Breast epithelium (tissue), 4 donors: ENCODE data around the gene PNKD. TPM values are rescaled to one million over a fixed set of nuclear protein-coding genes. Genes with fewer than 3 reads are reported as not detected.

Source experiments
- DNase-seq, 2 donors: peaks; one replicate each; pipeline ENCODE4 v3.0.0-alpha.2; 2019; ENCODE audit warnings: low spot score in 2 of 2
- H3K27ac ChIP-seq, 2 donors: fragments of 200-600 bp; sonication (generic) in 1 of 2; one replicate each; pipeline ENCODE4 v1.5.1; 2016 to 2019; ENCODE audit warnings: mild to moderate bottlenecking in 1 of 2
- H3K27me3 ChIP-seq, 2 donors: fragments of 200-600 bp; sonication (generic) in 1 of 2; one replicate each; pipeline versions ENCODE4 v1.5.1 to v1.6.0; 2017 to 2019; ENCODE audit warnings: control low read depth in 1 of 2, mild to moderate bottlenecking in 1 of 2
- H3K36me3 ChIP-seq: fragments of 200-600 bp; one replicate; pipeline ENCODE4 v1.5.1; 2019
- H3K4me1 ChIP-seq, 2 donors: fragments of 200-600 bp; sonication (generic); one replicate each; pipeline ENCODE4 v1.5.1; 2016 to 2019; ENCODE audit warnings: control low read depth in 1 of 2
- H3K4me3 ChIP-seq, 3 donors: fragments of 200-600 bp; sonication (generic); 1 replicate in 2 of 3; 2 replicates in 1 of 3; pipeline ENCODE4 v1.5.1; 2016 to 2019; ENCODE audit warnings: mild to moderate bottlenecking in 3 of 3, moderate library complexity in 2 of 3
- H3K9me3 ChIP-seq, 2 donors: fragments of 200-600 bp; sonication (generic) in 1 of 2; one replicate each; pipeline ENCODE4 v1.5.1; 2016 to 2019; ENCODE audit warnings: control low read depth in 1 of 2
- CTCF ChIP-seq, 3 donors: fragments of 450-650 bp; IDR thresholded peaks; one replicate each; pipeline ENCODE4 v1.5.1; 2016 to 2017; ENCODE audit warnings: antibody characterized with exemption in 3 of 3, mild to moderate bottlenecking in 3 of 3, moderate library complexity in 3 of 3
- POLR2A ChIP-seq: fragments of 450-650 bp; IDR thresholded peaks from one replicate; pipeline ENCODE4 v1.6.1; 2016; ENCODE audit warnings: antibody characterized with exemption, mild to moderate bottlenecking, moderate library complexity
- POLR2AphosphoS5 ChIP-seq, 3 donors: sonication (generic); formaldehyde crosslinking; IDR thresholded peaks; one replicate each; pipeline ENCODE4 v1.6.1; 2017; ENCODE audit warnings: antibody characterized with exemption in 3 of 3
- intact Hi-C: fragments of 100-400 bp; cut with DNase I; formaldehyde crosslinking; loops from one replicate; pipeline ENCODE4 v1.15.1; 2023; ENCODE audit warnings: low total_unique reads
- total RNA-seq, 3 donors: library from RNA; depleted of rRNA; stranded (reverse); fragments of >200 nt; gene quantifications; one replicate each; pipeline ENCODE4 v1.1.0, GENCODE V29; 2016

Gene PNKD
- total RNA-seq, 3 donors from 2014 or later, result 30.2 to 48.3 (median 35.6) TPM

GRCh38 chr2:218298314-218298875, 28.1 kb downstream of the PNKD start:
- H3K9me3 ChIP-seq, result no peaks in the 10 kb centered on the region
- H3K4me3 ChIP-seq, result peak overlapping the region in 1 of 3 donors; percentile 4
- H3K27ac ChIP-seq, result peak overlapping the region; percentile 88 to 92
- TF ChIP-seq POLR2AphosphoS5 (IDR thresholded peaks at IDR 0.05), result no peak
- no peak for TF ChIP-seq POLR2A
- TF ChIP-seq CTCF (IDR thresholded peaks at IDR 0.05), result no peak
- intact Hi-C loops, result no loop called here
- peaks cover 0 to 10% of the 10 kb centered on the region in 2 donors for H3K4me1 ChIP-seq
- no peaks in the 10 kb centered on the region for H3K36me3 ChIP-seq
- DNase-seq, result no peak
- H3K27me3 ChIP-seq, result no peaks in the 10 kb centered on the region

DNA sequence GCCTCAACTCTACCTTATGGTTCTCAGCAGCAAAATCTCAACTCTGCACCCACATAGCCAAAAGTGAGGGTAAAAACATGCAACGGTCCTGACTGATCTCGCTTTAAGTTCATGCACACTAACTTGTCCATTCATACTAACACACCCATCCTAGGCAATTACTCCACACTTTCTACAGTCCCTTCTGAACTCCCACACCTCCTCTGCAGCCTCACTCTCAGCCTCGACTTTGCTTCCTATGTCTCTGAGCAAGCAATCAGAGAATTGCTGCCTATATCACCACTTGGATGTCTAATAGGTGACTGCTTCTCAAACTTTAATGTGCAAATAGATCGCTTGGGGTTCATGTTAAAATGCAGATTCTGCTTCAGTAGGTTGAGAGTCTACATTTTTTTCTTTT, 29.8 kb downstream of the PNKD start:
- Histone ChIP-seq H3K9me3 (no peaks in the 10 kb centered on the region), H3K4me1 (peaks cover 0 to 2% of the 10 kb centered on the region in 2 donors), H3K27me3 (no peaks in the 10 kb centered on the region), H3K27ac (no peak overlapping the region), H3K4me3 (no peak overlapping the region), H3K36me3 (no peaks in the 10 kb centered on the region)
- intact Hi-C loops, result no loop called here
- no peak for DNase-seq
- TF ChIP-seq POLR2AphosphoS5 (IDR thresholded peaks at IDR 0.05), result no peak
- no peak for TF ChIP-seq POLR2A
- no peak for TF ChIP-seq CTCF (IDR thresholded peaks at IDR 0.05)

DNA sequence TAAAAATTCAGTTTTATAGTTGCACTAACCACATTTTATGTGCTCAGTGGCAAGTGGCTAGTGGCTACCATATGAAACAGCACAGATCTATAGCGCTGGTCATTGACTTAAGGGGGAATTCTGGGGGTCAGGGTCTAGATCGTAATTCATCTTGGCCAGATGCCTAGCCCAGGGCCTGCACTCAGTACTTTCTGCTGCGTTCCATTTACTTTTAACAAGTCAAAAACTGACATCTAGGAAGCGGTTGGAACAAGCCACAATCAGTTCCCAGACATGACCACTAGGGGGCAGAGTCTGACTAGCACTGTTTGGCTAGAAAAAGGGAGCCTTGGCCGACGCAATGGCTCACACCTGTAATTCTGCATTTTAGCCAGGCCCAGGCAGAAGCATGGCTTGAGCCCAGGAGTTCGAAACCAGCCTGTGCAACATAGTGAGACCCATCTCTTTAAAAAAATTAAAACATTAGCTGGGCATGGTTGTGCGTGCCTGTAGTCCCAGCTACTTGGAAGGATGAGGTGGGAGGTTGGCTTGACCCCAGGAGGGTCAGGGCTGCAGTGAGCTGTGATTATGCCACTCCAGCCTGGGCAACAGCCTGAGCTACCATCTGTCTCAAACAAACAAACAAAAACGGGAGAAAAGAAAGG, 31.0 kb downstream of the PNKD start:
- Histone ChIP-seq H3K27ac (no peak overlapping the region), H3K4me3 (no peak overlapping the region)

GRCh38 chr2:218305383-218305782, 35.1 kb downstream of the PNKD start:
- no peak for TF ChIP-seq POLR2AphosphoS5 (IDR thresholded peaks at IDR 0.05)
- no peak for TF ChIP-seq CTCF (IDR thresholded peaks at IDR 0.05)
- TF ChIP-seq POLR2A, result no peak
- Histone ChIP-seq H3K4me1 (no peaks in the 10 kb centered on the region), H3K27ac (no peak overlapping the region), H3K27me3 (no peaks in the 10 kb centered on the region), H3K36me3 (no peaks in the 10 kb centered on the region), H3K4me3 (no peak overlapping the region), H3K9me3 (no peaks in the 10 kb centered on the region)
- intact Hi-C loops, result no loop called here
- no peak for DNase-seq

More for the DNA sequence above, 31.0 kb downstream of the PNKD start:
- no peaks in the 10 kb centered on the region for H3K27me3 ChIP-seq
- TF ChIP-seq POLR2A, result no peak
- TF ChIP-seq CTCF (IDR thresholded peaks at IDR 0.05), result peak; percentile 95 to 98 (median 96)
- peak in 2 of 3 donors; percentile 46 to 49 for TF ChIP-seq POLR2AphosphoS5 (IDR thresholded peaks at IDR 0.05)
- H3K4me1 ChIP-seq, result no peaks in the 10 kb centered on the region
- intact Hi-C loops, result no loop called here
- H3K36me3 ChIP-seq, result no peaks in the 10 kb centered on the region
- DNase-seq, result peak; percentile 80 to 85
- H3K9me3 ChIP-seq, result no peaks in the 10 kb centered on the region

- no peaks in the 10 kb centered on the region for H3K27me3 ChIP-seq
- no peak overlapping the region for H3K4me3 ChIP-seq
- DNase-seq, result no peak
- no peak for TF ChIP-seq POLR2AphosphoS5 (IDR thresholded peaks at IDR 0.05)
- no peak for TF ChIP-seq POLR2A
- TF ChIP-seq CTCF (IDR thresholded peaks at IDR 0.05), result no peak
- no peaks in the 10 kb centered on the region for H3K4me1 ChIP-seq
- no peak overlapping the region for H3K27ac ChIP-seq
- no peaks in the 10 kb centered on the region for H3K36me3 ChIP-seq
- H3K9me3 ChIP-seq, result no peaks in the 10 kb centered on the region
- intact Hi-C loops, result no loop called here
Observed at GRCh38 chr2:218306184-218306920, 36.0 kb downstream of the PNKD start.
